HepG2 (cell line): ENCODE measurements around the gene TUBB3. TPM values are rescaled to one million over a fixed set of nuclear protein-coding genes. Genes with fewer than 3 reads are reported as not detected.

Source experiments
- ARID2 ChIP-seq: sonication (generic); formaldehyde crosslinking; IDR thresholded peaks from 2 replicates; pipeline ENCODE4 v1.8.1; 2022; ENCODE audit warnings: mild to moderate bottlenecking, missing genetic modification reagents, borderline replicate concordance
- DMAP1 ChIP-seq: IDR thresholded peaks from 2 replicates; pipeline ENCODE4 v1.6.1; 2016
- GMEB2 ChIP-seq: IDR thresholded peaks from 2 replicates; pipeline ENCODE4 v1.6.1; 2016; ENCODE audit warnings: missing biosample characterization, missing genetic modification reagents, low read depth
- HNRNPH1 ChIP-seq: fragments of 200-400 bp; formaldehyde crosslinking; optimal IDR thresholded peaks from 2 replicates; pipeline ENCODE3; 2017; ENCODE audit warnings: mild to moderate bottlenecking, low read depth, low read length
- MXI1 ChIP-seq: IDR thresholded peaks from 3 replicates; pipeline ENCODE4 v1.6.1; 2012; ENCODE audit warnings: low read depth, low read length, inconsistent platforms, borderline replicate concordance
- NFIC ChIP-seq: IDR thresholded peaks from 2 replicates; pipeline ENCODE4 v1.6.1; 2012; ENCODE audit warnings: mild to moderate bottlenecking, low read length, inconsistent platforms
- NR0B2 ChIP-seq: sonication (generic); formaldehyde crosslinking; IDR thresholded peaks from 2 replicates; pipeline ENCODE4 v1.4.0; 2020; ENCODE audit warnings: mild to moderate bottlenecking, missing genetic modification reagents
- POLR2AphosphoS5 ChIP-seq: IDR thresholded peaks from 2 replicates; pipeline ENCODE4 v1.6.1; 2012; ENCODE audit warnings: low read depth, low read length
- SRSF4 ChIP-seq: fragments of 200-400 bp; formaldehyde crosslinking; IDR thresholded peaks from one replicate; pipeline ENCODE4 v1.6.1; 2018; ENCODE audit warnings: mild to moderate bottlenecking, low read depth, low read length, moderate library complexity; ENCODE audit not compliant: poor library complexity, severe bottlenecking
- SYNCRIP ChIP-seq: fragments of 200-400 bp; formaldehyde crosslinking; IDR thresholded peaks from 2 replicates; pipeline ENCODE4 v1.6.1; 2018; ENCODE audit warnings: mild to moderate bottlenecking, low read depth, low read length; ENCODE audit not compliant: insufficient read depth
- TFDP1 ChIP-seq: IDR thresholded peaks from 2 replicates; pipeline ENCODE4 v1.6.1; 2016; ENCODE audit warnings: missing compliant biosample characterization, missing genetic modification reagents, borderline replicate concordance
- ZMYM2 ChIP-seq: sonication (generic); formaldehyde crosslinking; IDR thresholded peaks from 2 replicates; pipeline ENCODE4 v1.8.0; 2022; ENCODE audit warnings: mild to moderate bottlenecking, missing genetic modification reagents
- ZNF24 ChIP-seq: fragments of 450-650 bp; IDR thresholded peaks from 2 replicates; pipeline ENCODE4 v1.6.1; 2017; ENCODE audit warnings: antibody characterized with exemption, mild to moderate bottlenecking
- ZNF547 ChIP-seq: sonication (generic); formaldehyde crosslinking; IDR thresholded peaks from 2 replicates; pipeline ENCODE4 v1.5.1; 2020; ENCODE audit warnings: mild to moderate bottlenecking, missing genetic modification reagents
- ZNF569 ChIP-seq: sonication (generic); formaldehyde crosslinking; IDR thresholded peaks from 2 replicates; pipeline ENCODE4 v1.5.0; 2020; ENCODE audit warnings: mild to moderate bottlenecking, missing genetic modification reagents, moderate library complexity, borderline replicate concordance
- ZNF704 ChIP-seq: sonication (generic); formaldehyde crosslinking; IDR thresholded peaks from 2 replicates; pipeline ENCODE4 v1.8.1; 2023; ENCODE audit warnings: mild to moderate bottlenecking, inconsistent platforms, moderate library complexity, missing genetic modification reagents, borderline replicate concordance
- ZNF83 ChIP-seq: sonication (generic); formaldehyde crosslinking; IDR thresholded peaks from 2 replicates; pipeline ENCODE4 v1.4.0; 2020; ENCODE audit warnings: missing genetic modification reagents, mild to moderate bottlenecking, borderline replicate concordance
- ZSCAN12 ChIP-seq: sonication (generic); formaldehyde crosslinking; IDR thresholded peaks from 2 replicates; pipeline ENCODE4 v1.9.0; 2021; ENCODE audit warnings: mild to moderate bottlenecking, missing genetic modification reagents
- ZUFSP ChIP-seq: sonication (generic); formaldehyde crosslinking; IDR thresholded peaks from 2 replicates; pipeline ENCODE4 v1.9.0; 2021; ENCODE audit warnings: missing genetic modification reagents, mild to moderate bottlenecking, borderline replicate concordance
- polyA plus RNA-seq, 8 experiments: library from polyadenylated mRNA; depleted of rRNA in 3 of 8; stranded (reverse) in 7 of 8; unstranded in 1 of 8; fragments of >200 nt; fragmentation: Illumina TruSeq in 4 of 8; extraction: Trizol in 4 of 8; gene quantifications; 2 replicates each; pipeline versions ENCODE4 v1.2.1 to v1.2.3, GENCODE V29; 2011 to 2016; ENCODE audit warnings: low read depth in 4 of 8, missing spikeins in 1 of 8, mixed read lengths in 1 of 8; ENCODE audit not compliant: insufficient read depth in 1 of 8
- total RNA-seq, 5 experiments: library from RNA; depleted of rRNA; stranded (reverse); fragments of >200 nt; fragmentation: Illumina TruSeq; extraction: Trizol; gene quantifications; 2 replicates each; pipeline ENCODE4 v1.2.3, GENCODE V29; 2016; ENCODE audit warnings: low read depth in 1 of 5
- TF ChIP-seq, protein P1 (sequence below): sonication (generic); formaldehyde crosslinking; IDR thresholded peaks from 2 replicates; pipeline ENCODE4 v1.8.1; 2023; ENCODE audit warnings: mild to moderate bottlenecking, missing genetic modification reagents

TUBB3 gene
- total and polyA plus RNA-seq, 2 of the 13 experiments (the other 11 are each of a cell fraction or from before 2014, with no cell fraction given), result 110 to 185 TPM

DNA sequence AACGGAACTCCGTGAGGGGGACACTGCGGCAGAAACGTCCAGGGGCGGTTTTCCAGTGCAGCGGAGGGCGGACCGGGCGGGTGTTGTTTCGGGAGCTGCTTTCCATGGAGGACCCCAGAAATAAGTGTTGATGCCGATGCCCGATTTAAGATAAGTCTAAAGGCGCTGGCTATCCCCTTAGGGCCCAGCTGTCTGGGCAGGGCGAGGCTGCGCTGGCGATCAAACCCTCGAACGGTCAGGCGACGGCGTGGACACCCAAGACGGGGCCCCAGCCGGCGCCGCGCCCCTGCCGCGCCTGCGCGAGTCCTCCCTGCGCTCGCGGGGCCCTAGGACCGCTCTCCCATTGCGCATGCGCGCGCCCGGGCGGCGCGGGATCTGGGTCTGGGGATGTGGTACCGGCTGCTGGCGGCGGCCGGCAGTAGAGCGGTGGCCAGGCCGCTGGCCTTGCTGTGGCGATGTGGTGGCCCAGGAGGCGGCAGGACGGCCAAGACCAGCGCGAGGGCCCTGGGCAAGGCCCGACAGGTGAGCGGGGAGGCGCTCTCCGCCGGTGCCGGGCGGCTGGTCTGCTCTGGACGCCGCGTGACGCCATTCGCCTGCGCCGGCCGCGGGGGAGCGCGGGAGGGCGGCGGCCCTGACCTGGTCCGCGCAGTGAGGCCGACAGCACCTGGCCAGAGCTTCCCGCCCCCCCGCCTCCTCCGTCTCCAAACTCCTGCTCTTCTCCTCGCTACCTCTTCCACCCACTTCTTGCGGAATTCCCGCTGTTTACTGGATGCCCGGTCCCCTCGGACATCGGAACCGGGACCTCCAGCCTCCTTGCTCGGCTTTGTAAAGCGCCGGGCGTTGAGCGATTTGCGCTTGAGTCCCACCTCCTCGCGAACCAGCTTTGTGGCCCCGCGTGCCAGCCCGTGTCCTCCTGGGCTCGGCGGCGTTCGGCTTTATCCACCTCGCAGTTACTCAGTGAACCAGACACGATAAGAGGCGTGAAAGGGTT, 49.4 kb downstream of the TUBB3 start (continued):
- TF ChIP-seq GMEB2 (CRISPR knock-in tag), result peak; percentile 54; the same call in 1 of the 2 replicates
- peak; percentile 88 for TF ChIP-seq DMAP1 (CRISPR knock-in tag)
- peak; percentile 77; the same call in 2 of the 3 replicates for TF ChIP-seq MXI1
- 0 out of 2 replicates have a peak, but pooled peaks have one; percentile 34 for TF ChIP-seq ZNF24
- TF ChIP-seq NFIC, result no peak
- no peak; the same call in 1 of the 2 replicates for TF ChIP-seq ZNF83 (CRISPR knock-in tag)
- peak; percentile 95 for TF ChIP-seq SRSF4
- TF ChIP-seq ZNF569 (CRISPR knock-in tag), result no peak
- TF ChIP-seq POLR2AphosphoS5, result peak; percentile 83
- TF ChIP-seq TFDP1 (CRISPR knock-in tag), result peak; percentile 90
- TF ChIP-seq ZMYM2, result no peak
- 0 out of 2 replicates have a peak, but pooled peaks have one; percentile 64 for TF ChIP-seq ZNF704
- TF ChIP-seq ARID2, result peak; percentile 71; the same call in 1 of the 2 replicates
- TF ChIP-seq NR0B2 (CRISPR knock-in tag), result peak; percentile 90
- TF ChIP-seq, protein P1, sequence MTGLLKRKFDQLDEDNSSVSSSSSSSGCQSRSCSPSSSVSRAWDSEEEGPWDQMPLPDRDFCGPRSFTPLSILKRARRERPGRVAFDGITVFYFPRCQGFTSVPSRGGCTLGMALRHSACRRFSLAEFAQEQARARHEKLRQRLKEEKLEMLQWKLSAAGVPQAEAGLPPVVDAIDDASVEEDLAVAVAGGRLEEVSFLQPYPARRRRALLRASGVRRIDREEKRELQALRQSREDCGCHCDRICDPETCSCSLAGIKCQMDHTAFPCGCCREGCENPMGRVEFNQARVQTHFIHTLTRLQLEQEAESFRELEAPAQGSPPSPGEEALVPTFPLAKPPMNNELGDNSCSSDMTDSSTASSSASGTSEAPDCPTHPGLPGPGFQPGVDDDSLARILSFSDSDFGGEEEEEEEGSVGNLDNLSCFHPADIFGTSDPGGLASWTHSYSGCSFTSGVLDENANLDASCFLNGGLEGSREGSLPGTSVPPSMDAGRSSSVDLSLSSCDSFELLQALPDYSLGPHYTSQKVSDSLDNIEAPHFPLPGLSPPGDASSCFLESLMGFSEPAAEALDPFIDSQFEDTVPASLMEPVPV (CRISPR knock-in tag), result peak; percentile 54
- 0 out of 2 replicates have a peak, but pooled peaks have one; percentile 2 for TF ChIP-seq ZSCAN12 (CRISPR knock-in tag)
- TF ChIP-seq ZNF547 (CRISPR knock-in tag), result peak; percentile 96
- no peak for TF ChIP-seq HNRNPH1
- TF ChIP-seq ZUFSP (CRISPR knock-in tag), result no peak
- no peak for TF ChIP-seq SYNCRIP
